GM21515 (cell line): Measurements from ENCODE around the gene FHOD3.

Experiments
- ATAC-seq: cut with Tn5 transposase; IDR thresholded peaks from one replicate; pipeline ENCODE4 v1.9.1; 2021; ENCODE audit not compliant: unreplicated experiment

The FHOD3 gene

GRCh38 chr18:36321658-36322407, 24.3 kb downstream of the FHOD3 start:
- ATAC-seq, result no peak

DNA sequence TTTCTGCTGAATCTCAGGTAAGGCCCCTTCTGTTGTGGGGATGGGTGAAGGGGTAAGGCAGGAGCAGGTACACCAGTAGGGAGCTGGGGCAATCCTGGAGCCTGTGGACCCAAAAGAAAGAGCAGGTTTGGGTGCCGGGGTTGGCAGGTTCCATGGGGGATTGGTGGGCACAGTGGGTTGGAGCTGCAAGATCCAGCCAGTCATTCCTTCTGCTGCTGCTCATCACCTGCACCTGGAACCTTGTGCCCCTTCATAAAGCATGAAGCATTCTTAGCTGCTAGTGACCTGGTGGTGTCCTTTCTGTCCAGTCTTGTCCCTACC, 24.9 kb downstream of the FHOD3 start:
- ATAC-seq, result no peak

GRCh38 chr18:36322734-36323133, 25.2 kb downstream of the FHOD3 start:
- no peak for ATAC-seq

DNA sequence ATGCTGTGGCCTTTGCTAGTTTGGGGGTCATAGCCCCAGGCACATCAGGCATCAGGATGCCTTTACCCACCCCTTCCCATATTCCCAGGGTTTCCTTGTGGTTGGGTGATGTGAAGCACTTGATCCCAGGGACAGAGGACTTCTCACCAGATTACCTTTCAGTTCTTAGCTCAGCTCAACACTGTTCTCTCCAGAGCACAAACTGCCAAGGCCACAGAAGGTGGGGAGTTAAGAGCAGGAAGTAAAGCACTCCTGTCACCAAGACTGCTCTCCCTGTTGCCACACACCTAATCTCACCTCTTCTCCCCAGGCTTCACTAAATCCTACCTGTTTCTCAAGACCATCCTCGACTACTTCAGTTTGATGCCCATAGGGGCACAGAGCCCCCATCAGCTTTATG, 25.9 kb downstream of the FHOD3 start:
- no peak for ATAC-seq

- no peak for ATAC-seq
Measured at GRCh38 chr18:36325846-36326245, 28.3 kb downstream of the FHOD3 start.

DNA sequence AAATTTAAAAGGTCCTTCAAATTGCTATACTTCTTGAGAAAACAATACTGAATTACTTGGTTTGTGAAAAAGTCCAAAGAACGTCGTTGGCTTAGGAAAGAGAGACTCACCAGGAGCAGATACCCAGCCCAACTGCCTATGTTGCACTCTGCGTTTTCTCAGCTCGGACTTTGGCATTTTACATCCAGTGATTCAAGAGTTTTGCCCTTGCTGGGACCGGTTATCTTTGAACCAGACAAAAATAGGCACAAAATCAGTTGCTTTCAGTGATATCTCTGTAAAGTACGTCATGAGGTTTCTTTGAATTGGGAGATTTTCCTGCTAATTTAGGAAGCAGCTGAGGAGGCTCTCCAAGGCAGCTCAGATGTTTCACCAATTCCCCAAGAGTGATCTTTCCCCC, 29.3 kb downstream of the FHOD3 start:
- ATAC-seq, result no peak

- ATAC-seq, result no peak
Measured at GRCh38 chr18:36327352-36328316, 30.1 kb downstream of the FHOD3 start.

- no peak for ATAC-seq
Measured at GRCh38 chr18:36328385-36328858, 30.9 kb downstream of the FHOD3 start.

GRCh38 chr18:36328916-36329315, 31.4 kb downstream of the FHOD3 start:
- ATAC-seq, result no peak

GRCh38 chr18:36329684-36330434, 32.3 kb downstream of the FHOD3 start:
- no peak for ATAC-seq

DNA sequence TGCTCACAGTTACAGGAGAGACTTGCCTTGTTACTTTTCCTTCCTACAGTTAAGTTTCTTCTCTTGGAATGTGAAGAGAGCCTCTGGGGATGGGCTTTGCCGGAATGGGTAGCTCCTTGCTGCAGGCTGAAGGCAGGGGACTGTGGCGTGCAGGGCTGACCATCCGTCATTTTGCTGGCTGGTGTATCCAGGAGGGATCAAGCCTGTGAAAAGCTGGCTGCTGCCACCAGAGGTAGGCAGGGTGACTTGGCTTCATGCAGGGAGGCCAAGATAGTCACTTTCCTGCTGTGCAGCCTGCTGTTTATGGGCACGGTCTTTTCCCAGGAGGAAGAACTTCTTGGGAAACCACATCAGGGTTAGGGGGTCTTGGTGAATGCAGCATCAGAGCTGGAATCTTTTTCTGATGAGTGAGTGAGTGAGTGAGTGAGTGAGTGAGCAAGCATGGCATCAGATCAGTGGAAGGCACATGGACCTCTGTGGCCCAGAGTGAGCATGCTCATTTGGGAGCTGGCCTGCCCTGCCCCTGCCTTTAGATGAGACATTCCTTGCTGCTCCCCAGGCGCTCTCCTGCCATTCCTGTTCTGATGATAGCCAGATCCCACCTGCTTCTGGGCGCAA, 33.0 kb downstream of the FHOD3 start:
- no peak for ATAC-seq

DNA sequence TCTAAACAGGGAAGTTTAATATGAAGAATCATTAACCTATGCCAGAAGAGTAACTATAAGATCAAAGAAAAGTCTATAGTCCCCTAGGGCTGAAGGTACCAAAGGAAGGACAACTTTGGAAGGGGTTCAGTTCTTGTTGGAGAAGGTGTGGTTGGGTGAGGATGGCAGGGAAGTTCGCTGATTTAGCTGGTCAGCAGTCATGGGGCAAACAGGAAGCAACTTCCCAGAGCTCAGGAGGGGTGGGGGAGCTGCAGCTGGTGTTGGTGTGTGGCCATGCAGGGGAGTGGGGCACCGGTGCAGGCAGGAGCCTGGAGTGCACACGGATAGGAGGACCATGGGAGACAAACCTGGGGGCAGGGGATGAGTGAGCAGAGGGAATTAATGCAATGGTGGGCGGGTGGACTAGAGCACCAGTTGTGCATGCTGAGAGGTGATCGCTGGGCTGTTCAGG, 34.0 kb downstream of the FHOD3 start:
- ATAC-seq, result no peak

DNA sequence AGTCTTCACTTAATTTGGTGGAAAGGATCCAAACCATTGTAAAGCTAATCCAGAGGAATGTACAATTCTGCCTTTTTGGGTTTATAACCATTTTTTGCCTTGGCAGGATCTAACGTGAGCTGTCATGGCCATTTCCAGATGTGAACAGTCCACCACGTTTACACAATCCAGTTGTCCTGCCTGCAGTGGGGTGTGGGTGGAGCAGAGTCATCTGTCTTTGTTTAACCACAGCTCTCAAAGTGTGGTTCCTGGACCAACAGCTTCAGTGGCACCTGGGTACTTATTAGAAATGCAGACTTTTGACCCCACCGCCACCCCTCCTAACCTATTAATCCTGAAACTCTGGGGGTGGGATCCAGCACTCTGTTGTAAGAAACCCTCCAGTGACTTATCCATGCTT, 35.9 kb downstream of the FHOD3 start:
- no peak for ATAC-seq

DNA sequence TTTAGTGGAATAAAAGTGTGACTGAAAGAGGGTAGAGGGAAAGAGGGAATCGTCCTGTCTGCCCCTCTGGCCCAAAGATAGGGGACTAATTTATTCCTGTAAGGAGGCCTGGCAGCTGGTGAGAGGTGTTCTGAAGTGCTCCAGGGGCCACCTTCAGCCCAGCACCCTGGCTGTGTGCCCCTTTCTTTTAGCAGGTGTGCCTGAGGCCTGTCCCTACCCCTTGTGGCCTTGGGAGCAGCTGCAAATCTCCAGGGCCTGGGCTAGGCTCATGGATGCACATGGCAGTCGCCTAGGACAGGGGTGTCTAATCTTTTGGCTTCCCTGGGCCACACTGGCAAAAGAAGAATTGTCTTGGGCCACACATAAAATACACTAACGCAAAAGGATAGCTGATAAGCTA, 37.3 kb downstream of the FHOD3 start:
- no peak for ATAC-seq

GRCh38 chr18:36335476-36336279, 38.2 kb downstream of the FHOD3 start:
- no peak for ATAC-seq

DNA sequence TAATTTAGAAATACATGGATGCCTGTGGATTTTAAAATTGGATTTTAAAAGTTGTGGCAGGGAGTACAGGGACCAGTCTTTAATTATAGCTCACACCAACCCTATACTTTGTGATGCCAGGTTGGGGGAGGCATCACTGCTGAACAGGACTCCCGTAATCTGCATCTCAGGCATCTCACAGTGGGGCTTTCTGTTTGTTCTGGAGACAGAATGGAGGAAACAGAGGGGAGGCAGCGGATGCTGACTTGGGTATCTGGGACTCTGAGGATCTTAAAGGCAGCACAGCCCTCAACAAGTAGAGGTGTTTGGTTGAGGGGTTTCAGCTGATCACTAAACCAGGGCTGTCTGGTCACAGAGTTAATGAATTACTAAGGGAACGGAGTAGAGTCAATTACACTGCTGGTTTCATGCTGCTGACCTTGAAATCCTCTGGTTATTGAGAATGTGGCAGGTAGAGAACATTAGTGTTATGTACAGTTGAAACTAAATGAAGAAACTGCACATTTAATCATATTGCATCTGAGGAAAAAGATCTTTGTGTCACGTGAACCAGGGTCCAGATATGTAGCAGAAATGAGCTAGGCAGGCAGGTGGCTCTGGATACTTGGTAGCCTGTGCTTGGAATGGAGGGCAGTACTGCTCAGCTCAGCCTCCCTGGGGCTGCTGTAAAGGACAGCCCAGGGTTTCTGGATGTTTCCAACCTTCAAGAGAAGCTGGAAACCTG, 40.3 kb downstream of the FHOD3 start:
- ATAC-seq, result no peak

DNA sequence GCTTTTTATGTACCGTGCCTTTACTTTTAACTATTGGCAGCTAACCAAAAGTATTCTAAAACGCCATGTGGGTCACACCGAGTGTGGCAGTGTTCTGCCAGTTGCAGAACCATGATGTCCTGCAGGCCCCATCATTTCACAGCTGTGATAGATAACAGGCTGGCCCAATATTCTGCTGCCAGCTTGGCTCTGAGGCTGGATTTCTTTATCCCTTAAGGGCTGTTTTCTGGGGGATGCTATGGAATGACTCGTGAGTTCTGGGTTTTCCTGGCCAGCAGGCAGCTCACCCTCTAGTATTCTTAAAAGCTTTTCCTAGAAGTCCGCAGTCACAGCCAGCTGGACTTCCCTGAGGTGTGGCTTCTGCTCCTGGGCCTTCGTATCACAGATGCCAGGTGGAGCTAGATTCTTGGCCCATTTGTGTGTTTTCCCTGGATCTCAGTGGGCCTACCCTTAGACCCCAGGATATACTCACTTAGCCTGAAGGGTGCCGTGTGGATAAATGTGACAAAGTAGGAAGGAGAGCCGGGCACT, 41.0 kb downstream of the FHOD3 start:
- ATAC-seq, result no peak

DNA sequence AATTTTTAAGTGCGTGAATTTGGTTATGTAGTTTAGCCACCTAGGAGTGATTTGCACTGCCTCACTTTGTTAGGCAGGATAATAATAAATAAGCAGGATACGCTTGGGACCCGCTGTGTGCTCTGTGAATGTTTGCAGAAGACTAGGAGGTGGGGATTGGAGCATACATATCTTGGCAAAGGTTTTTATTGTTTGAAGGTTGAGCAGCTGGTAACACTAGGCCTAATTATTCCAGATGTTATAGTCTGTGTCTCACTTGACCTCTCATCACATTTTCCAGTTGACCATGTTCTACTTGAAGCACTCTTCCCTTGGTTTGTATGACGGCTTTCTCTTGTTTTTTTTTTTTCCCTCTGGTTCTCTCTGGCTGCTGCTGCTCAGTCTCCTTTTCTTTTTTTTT, 42.7 kb downstream of the FHOD3 start:
- ATAC-seq, result no peak

GRCh38 chr18:36341944-36342343, 44.4 kb downstream of the FHOD3 start:
- ATAC-seq, result no peak
